Measurements from ENCODE around the gene NOP14.

- TF ChIP-seq CTCF (IDR thresholded peaks at IDR 0.05) (no peak), POLR2A (IDR thresholded peaks at IDR 0.05) (no peak)
Measured at GRCh38 chr4:2982012-2982411, 18.8 kb upstream of the NOP14 start.
